Activated CD8-positive, alpha-beta memory T cell treated with anti-CD3 and anti-CD28 coated beads for 36 hours (primary cell): ENCODE measurements around the gene PDE9A. TPM values are rescaled to one million over a fixed set of nuclear protein-coding genes. Genes with fewer than 3 reads are reported as not detected.

Source experiments
- CTCF ChIA-PET: fragments of 350-600 bp; sonication (Branson Sonifier 250); formaldehyde crosslinking; loops from one replicate; lab custom pipeline; 2021; ENCODE audit warnings: antibody characterized with exemption; lab: Charles Lee
- POLR2A ChIA-PET: fragments of 350-600 bp; sonication (Branson Sonifier 250); formaldehyde crosslinking; loops from one replicate; lab custom pipeline; 2021; ENCODE audit warnings: antibody characterized with exemption; lab: Charles Lee
- total RNA-seq, 2 experiments: library from RNA; stranded (reverse); gene quantifications; one replicate each; pipeline ENCODE4 v1.2.3, GENCODE V29; 2021

The PDE9A gene
- total RNA-seq, 2 experiments from 2014 or later, result 2.2 to 2.6 TPM

DNA sequence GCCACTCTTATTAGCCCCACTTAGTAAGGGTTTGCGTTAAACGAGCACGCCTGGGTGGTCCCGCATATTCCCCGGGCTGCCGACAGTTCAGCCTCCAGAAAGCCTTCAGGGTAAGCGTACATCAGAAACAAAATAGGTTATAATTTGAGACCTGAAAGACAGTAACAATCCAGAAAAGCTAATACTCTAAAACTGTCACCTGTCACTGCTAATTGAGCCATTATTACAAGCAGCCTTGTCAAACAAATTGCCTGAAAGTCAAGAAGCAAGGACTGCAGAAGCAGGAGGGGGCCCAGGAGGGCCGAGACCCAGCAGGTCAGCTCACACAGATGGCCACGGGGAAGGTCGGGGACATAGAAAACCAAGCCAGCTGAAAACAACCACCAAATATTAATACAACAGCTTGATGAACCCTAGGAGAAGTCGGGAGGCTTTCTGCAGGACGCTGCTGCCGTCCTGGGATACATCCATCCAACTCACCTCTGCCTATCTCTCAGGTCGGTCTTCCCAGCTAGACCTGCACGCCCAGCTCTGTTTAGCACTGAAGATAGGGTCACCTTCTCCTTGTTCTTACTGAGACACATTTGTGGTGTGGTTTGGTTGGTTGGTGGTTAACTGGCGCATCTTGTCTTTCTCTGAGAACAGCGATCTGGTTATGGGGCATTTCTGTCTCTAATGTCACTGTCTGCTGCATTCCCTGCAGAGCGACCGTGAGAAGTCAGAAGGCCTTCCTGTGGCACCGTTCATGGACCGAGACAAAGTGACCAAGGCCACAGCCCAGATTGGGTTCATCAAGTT, 115.1 kb downstream of the PDE9A start:
- CTCF ChIA-PET, result no interaction called here
- POLR2A ChIA-PET, result no interaction called here

DNA sequence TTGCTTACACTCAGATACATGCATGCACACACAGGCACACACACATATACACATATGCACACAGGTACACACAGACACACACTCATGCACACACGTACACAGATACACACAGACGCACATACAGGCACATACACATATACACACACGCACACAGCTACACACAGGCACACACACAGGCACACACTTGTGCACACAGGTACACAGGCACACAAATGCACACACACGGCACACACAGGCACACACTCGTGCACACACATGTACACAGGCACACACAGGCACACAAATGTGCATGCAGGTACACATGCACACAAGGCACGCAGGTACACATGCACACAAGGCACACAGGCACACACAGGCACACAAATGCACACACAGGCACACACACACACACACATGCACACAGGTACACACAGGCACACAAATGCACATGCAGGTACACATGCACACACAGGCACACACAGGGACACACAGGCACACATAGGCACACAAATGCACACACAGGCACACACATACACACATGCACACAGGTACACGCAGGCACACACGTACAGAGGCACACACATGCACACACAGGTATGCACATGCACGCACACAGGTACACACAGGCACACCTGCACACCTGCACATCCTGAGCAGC, 115.9 kb downstream of the PDE9A start:
- POLR2A ChIA-PET, result no interaction called here

GRCh38 chr21:42769820-42770716, 116.6 kb downstream of the PDE9A start:
- POLR2A ChIA-PET, result no interaction called here
- CTCF ChIA-PET, result no interaction called here

More for the DNA sequence above, 115.9 kb downstream of the PDE9A start:
- CTCF ChIA-PET, result no interaction called here

DNA sequence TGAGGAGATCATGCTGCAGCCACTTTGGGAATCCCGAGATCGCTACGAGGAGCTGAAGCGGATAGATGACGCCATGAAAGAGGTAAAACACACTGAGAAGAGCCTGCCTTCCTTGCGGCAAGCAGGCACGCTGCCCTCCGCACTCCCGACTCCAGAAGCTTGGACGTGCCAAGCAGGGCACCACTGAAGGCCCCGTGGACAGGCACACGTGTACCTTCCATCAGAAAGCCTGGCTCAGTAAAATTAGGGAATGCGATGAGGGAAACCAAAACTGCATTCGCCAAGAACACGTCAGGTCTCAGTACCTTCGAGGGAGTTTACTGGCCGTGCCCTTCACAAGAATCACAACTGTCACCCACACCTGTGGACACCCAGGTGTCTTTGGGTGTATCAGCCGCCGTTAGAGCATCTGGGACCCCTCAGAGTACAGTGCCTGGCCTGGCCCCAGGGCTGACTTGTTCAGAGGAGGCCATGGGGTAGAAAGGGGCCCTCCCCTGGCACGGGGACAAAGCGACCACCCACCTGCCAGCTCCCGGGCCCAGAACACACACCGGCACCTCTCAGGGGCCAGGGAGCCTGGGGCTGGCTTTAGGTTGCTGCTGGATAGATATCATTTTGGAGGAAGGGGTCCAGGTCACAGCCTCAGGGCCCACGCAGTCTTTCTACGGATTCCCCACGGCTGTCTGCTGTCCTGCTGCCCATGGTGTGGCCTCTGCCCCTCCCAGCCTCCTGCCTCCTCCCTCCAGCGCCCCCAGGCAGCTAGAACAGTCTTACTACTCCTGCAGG, 117.5 kb downstream of the PDE9A start:
- POLR2A ChIA-PET, result no interaction called here
- CTCF ChIA-PET, result no interaction called here

- POLR2A ChIA-PET, result no interaction called here
- CTCF ChIA-PET, result no interaction called here
Measured at GRCh38 chr21:42771503-42771805, 118.0 kb downstream of the PDE9A start.

DNA sequence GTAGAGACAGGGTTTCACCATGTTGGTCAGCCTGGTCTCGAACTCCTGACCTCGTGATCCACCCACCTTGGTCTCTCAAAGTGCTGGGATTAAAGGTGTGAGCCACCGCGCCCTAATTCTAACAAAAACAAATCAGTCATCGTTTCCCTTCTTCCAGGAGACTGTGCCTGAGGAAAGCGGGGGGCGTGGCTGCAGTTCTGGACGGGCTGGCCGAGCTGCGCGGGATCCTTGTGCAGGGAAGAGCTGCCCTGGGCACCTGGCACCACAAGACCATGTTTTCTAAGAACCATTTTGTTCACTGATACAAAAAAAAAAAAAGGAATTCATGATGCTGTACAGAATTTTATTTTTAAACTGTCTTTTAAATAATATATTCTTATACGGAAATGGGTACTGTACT, 121.7 kb downstream of the PDE9A start:
- POLR2A ChIA-PET, result no interaction called here
- CTCF ChIA-PET, result no interaction called here

DNA sequence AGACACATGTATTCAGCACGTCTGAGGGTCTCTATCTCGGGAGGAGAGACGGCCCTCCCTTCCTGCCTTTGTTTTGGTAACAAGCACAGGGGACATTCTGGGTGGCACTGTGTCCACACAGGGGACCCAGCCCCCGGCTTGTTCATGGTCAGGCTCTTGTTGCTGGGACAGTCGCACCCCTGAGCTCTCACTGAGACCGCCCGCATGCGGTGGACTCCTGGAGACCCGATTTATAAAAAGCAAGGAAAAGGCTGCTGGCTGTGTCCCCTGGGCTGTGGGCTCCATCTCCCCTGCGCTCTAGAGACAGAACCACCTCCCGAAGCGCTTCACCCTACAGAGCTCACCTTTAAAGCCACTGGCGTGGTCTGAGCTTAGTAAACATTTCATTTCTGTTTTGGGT, 122.5 kb downstream of the PDE9A start:
- ChIA-PET POLR2A (no interaction called here), CTCF (no interaction called here)

- ChIA-PET POLR2A (no interaction called here), CTCF (no interaction called here)
Measured at GRCh38 chr21:42777064-42777756, 123.8 kb downstream of the PDE9A start.

- ChIA-PET POLR2A (no interaction called here), CTCF (no interaction called here)
Measured at GRCh38 chr21:42777757-42778344, 124.4 kb downstream of the PDE9A start.

GRCh38 chr21:42779431-42779861, 126.0 kb downstream of the PDE9A start:
- POLR2A ChIA-PET, result no interaction called here
- CTCF ChIA-PET, result no interaction called here

- ChIA-PET POLR2A (no interaction called here), CTCF (no interaction called here)
Measured at GRCh38 chr21:42780617-42781016, 127.2 kb downstream of the PDE9A start.

DNA sequence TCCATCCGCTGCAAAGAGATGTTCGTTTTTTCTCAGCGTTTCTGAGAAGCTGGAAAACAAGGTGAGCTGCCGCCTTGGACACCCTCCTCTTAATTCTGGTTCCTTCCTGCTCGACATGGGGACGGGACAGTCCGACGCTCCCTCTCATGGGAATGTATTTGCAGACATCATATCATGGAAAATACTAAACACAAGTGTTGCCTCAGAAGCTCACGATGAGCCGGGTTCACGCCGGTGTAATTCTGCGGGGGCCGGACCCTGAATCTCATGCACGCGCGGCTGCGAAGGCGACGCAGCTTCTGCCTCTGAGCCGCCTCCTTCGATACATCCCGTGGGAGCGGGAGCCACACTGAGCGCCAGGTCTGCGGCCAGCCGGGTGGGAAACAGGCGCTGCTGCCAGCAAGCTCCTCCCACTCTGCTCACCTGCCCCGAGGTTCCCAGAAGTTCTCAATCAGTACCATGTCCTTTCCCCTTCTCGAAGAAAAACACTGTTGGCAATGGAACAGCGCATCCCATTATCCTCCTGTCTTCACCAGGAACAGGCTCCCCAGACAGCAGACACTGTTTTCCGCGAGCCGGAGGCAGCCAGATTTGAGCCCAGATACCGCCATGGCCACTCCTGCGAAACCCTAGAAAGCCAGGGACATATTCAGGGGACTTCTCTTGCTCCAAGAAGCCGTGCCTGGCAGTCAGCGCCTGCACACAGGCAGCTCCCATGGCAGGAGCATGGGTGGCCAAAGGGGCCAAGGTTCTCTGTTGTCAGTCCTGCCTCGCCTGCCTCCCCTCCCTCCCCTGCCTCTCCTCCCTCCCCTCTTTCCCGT, 127.9 kb downstream of the PDE9A start:
- POLR2A ChIA-PET, result no interaction called here
- CTCF ChIA-PET, result no interaction called here

GRCh38 chr21:42781971-42782722, 128.7 kb downstream of the PDE9A start:
- CTCF ChIA-PET, result no interaction called here
- POLR2A ChIA-PET, result no interaction called here

DNA sequence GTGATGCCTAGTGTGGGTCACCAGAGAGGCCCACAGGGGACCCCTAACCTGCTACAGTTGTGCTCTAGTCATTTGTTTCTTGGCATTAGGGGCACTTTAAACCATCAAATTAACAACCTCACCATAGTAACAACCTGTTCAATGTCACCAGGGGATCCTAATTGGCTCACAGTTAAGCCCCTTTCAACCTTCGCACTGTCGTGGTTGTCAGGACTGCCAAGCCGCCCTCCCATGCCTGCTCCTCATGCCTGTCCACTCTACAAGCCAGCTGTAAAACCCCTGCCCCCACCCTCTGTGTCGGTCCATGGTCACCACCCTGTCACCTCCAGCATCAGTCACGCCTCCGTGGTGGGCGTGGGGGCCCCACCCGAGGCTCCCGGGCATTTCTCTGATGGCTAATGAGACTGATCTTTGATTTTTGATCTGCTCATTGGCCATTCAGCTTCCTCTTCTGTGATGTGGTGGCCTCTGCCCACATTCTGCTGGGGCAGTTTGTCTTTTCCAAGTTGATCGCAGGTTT, 129.4 kb downstream of the PDE9A start:
- CTCF ChIA-PET, result no interaction called here
- POLR2A ChIA-PET, result no interaction called here

GRCh38 chr21:42784276-42784675, 130.9 kb downstream of the PDE9A start:
- ChIA-PET CTCF (no interaction called here), POLR2A (interaction anchor here (0.5 to 1.2 kb wide), 2 partner anchors 9 to 1623 kb away, joined by 3 to 6 read pairs; no protein-coding TSS in a partner anchor)

GRCh38 chr21:42784896-42785451, 131.6 kb downstream of the PDE9A start:
- ChIA-PET POLR2A (no interaction called here), CTCF (no interaction called here)
